GM12878 (cell line): ENCODE data around the gene ABR.

ENCODE experiments used
- ATF3 ChIP-seq: IDR thresholded peaks from 2 replicates; pipeline ENCODE4 v1.6.1; 2011; ENCODE audit warnings: low read depth, mild to moderate bottlenecking, low read length, moderate library complexity, borderline replicate concordance; ENCODE audit errors: extremely low read depth
- CREB1 ChIP-seq: IDR thresholded peaks from 2 replicates; pipeline ENCODE4 v1.6.1; 2012; ENCODE audit warnings: low read depth, mild to moderate bottlenecking, inconsistent platforms
- EP300 ChIP-seq, 2 experiments: fragments of 150-350 bp in 1 of 2; IDR thresholded peaks; 2 replicates each; pipeline ENCODE4 v1.6.1; 2011 to 2012; ENCODE audit warnings: low read depth in 2 of 2, low read length in 2 of 2, borderline replicate concordance in 1 of 2, improper control_type of control experiment in 1 of 2, inconsistent platforms in 1 of 2; ENCODE audit not compliant: control insufficient read depth in 1 of 2
- EZH2 ChIP-seq: IDR thresholded peaks from 2 replicates; pipeline ENCODE4 v1.6.1; 2012; ENCODE audit warnings: low read depth, mild to moderate bottlenecking, control low read depth, inconsistent platforms, low read length, borderline replicate concordance; ENCODE audit not compliant: control insufficient read depth
- FOS ChIP-seq: IDR thresholded peaks from 3 replicates; pipeline ENCODE4 v1.6.1; 2011; ENCODE audit warnings: borderline replicate concordance; ENCODE audit not compliant: insufficient read length; ENCODE audit errors: extremely low read depth
- MAX ChIP-seq: IDR thresholded peaks from 2 replicates; pipeline ENCODE4 v1.6.1; 2012; ENCODE audit warnings: low read depth, low read length, improper control_type of control experiment
- MYB ChIP-seq: fragments of 150-350 bp; IDR thresholded peaks from 2 replicates; pipeline ENCODE4 v1.6.1; 2014; ENCODE audit warnings: mild to moderate bottlenecking, low read depth, low read length, borderline replicate concordance
- RFX5 ChIP-seq: IDR thresholded peaks from 2 replicates; pipeline ENCODE4 v1.6.1; 2011; ENCODE audit warnings: low read depth, low read length, improper control_type of control experiment
- SMC3 ChIP-seq: IDR thresholded peaks from 2 replicates; pipeline ENCODE4 v1.6.1; 2011; ENCODE audit warnings: low read length, improper control_type of control experiment, borderline replicate concordance
- SUZ12 ChIP-seq: fragments of 200-600 bp; sonication (generic); IDR thresholded peaks from one replicate; pipeline ENCODE4 v1.6.1; 2018; ENCODE audit warnings: antibody characterized with exemption, mild to moderate bottlenecking; ENCODE audit not compliant: unreplicated experiment
- ZZZ3 ChIP-seq: IDR thresholded peaks from 2 replicates; pipeline ENCODE4 v1.6.1; 2011; ENCODE audit warnings: low read depth; ENCODE audit not compliant: control insufficient read depth, insufficient read length
- TF ChIP-seq, protein P1 (sequence below), 3 experiments: IDR thresholded peaks in 2 of 3; conservative IDR thresholded peaks in 1 of 3; 2 replicates each; pipeline ENCODE4 v1.5.1; 2011; ENCODE audit warnings: low read depth in 3 of 3, low read length in 3 of 3, mild to moderate bottlenecking in 3 of 3, control low read depth in 2 of 3, moderate library complexity in 2 of 3, inconsistent platforms in 1 of 3, mixed read lengths in 1 of 3; ENCODE audit not compliant: control insufficient read depth in 2 of 3, insufficient read depth in 1 of 3; ENCODE audit errors: extremely low read depth in 1 of 3
- TF ChIP-seq, protein P2 (sequence below): fragments of 450-650 bp; IDR thresholded peaks from 2 replicates; pipeline ENCODE4 v1.6.1; 2017; ENCODE audit warnings: antibody characterized with exemption, mild to moderate bottlenecking, moderate library complexity
- TF ChIP-seq, protein P3 (sequence below): IDR thresholded peaks from 2 replicates; pipeline ENCODE4 v1.6.1; 2011; ENCODE audit warnings: mild to moderate bottlenecking, low read depth, low read length, moderate library complexity; ENCODE audit not compliant: insufficient replicate concordance

DNA sequence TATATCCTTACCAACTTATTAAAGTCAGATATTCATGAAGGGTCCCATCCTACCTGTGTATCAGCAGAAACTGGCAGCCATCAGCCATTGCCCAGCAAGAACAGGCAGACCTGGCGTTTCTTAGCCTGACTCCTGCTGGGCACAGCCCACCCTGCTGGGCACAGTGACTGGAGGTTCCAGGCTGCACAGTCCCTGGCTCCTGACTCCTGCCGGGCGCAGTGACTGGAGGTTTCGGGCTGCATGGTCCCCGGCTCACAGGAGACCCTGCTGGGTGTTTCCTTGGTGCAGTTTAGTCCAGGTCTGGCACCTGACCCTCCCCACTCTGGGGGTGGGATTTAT, 176.2 kb downstream of the ABR start:
- TF ChIP-seq, protein P1, sequence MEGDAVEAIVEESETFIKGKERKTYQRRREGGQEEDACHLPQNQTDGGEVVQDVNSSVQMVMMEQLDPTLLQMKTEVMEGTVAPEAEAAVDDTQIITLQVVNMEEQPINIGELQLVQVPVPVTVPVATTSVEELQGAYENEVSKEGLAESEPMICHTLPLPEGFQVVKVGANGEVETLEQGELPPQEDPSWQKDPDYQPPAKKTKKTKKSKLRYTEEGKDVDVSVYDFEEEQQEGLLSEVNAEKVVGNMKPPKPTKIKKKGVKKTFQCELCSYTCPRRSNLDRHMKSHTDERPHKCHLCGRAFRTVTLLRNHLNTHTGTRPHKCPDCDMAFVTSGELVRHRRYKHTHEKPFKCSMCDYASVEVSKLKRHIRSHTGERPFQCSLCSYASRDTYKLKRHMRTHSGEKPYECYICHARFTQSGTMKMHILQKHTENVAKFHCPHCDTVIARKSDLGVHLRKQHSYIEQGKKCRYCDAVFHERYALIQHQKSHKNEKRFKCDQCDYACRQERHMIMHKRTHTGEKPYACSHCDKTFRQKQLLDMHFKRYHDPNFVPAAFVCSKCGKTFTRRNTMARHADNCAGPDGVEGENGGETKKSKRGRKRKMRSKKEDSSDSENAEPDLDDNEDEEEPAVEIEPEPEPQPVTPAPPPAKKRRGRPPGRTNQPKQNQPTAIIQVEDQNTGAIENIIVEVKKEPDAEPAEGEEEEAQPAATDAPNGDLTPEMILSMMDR (IDR thresholded peaks at IDR 0.05 in 2 of 3, conservative IDR thresholded peaks at IDR 0.05 in 1 of 3; ENCODE audit: control insufficient read depth in 2 of 3, extremely low read depth in 1 of 3, insufficient read depth in 1 of 3, low read depth in 3 of 3, low read length in 3 of 3) = no peak
- TF ChIP-seq SUZ12 (no peak), ATF3 (no peak), CREB1 (no peak), EZH2 (no peak), EP300 (IDR thresholded peaks at IDR 0.05; ENCODE audit: borderline replicate concordance in 1 of 2, control insufficient read depth in 1 of 2, low read depth in 2 of 2, low read length in 2 of 2) (no peak), RFX5 (no peak), MAX (no peak), FOS (no peak), MYB (no peak), ZZZ3 (no peak), SMC3 (no peak)
- TF ChIP-seq, protein P2, sequence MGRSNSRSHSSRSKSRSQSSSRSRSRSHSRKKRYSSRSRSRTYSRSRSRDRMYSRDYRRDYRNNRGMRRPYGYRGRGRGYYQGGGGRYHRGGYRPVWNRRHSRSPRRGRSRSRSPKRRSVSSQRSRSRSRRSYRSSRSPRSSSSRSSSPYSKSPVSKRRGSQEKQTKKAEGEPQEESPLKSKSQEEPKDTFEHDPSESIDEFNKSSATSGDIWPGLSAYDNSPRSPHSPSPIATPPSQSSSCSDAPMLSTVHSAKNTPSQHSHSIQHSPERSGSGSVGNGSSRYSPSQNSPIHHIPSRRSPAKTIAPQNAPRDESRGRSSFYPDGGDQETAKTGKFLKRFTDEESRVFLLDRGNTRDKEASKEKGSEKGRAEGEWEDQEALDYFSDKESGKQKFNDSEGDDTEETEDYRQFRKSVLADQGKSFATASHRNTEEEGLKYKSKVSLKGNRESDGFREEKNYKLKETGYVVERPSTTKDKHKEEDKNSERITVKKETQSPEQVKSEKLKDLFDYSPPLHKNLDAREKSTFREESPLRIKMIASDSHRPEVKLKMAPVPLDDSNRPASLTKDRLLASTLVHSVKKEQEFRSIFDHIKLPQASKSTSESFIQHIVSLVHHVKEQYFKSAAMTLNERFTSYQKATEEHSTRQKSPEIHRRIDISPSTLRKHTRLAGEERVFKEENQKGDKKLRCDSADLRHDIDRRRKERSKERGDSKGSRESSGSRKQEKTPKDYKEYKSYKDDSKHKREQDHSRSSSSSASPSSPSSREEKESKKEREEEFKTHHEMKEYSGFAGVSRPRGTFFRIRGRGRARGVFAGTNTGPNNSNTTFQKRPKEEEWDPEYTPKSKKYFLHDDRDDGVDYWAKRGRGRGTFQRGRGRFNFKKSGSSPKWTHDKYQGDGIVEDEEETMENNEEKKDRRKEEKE = no peak
- TF ChIP-seq, protein P3, sequence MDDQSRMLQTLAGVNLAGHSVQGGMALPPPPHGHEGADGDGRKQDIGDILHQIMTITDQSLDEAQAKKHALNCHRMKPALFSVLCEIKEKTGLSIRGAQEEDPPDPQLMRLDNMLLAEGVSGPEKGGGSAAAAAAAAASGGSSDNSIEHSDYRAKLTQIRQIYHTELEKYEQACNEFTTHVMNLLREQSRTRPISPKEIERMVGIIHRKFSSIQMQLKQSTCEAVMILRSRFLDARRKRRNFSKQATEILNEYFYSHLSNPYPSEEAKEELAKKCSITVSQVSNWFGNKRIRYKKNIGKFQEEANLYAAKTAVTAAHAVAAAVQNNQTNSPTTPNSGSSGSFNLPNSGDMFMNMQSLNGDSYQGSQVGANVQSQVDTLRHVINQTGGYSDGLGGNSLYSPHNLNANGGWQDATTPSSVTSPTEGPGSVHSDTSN = no peak
